LNCAP (cell line): ENCODE results near the gene IFNA14.
A peak's percentile ranks its signal among the peaks of the same experiment; 100 is the strongest.
"Not testable (repeated sequence)": the region's sequence is repeated elsewhere in the genome, so short reads cannot be mapped to it uniquely, and the experiment has no call there.

Experiments
- TF ChIP-seq, protein P1 (sequence below): fragments of 450-650 bp; IDR thresholded peaks from 2 replicates; pipeline ENCODE4 v1.5.1; 2017; ENCODE audit warnings: mild to moderate bottlenecking

The IFNA14 gene

GRCh38 chr9:21235468-21236359, 4.1 kb downstream of the IFNA14 start:
- TF ChIP-seq, protein P1, sequence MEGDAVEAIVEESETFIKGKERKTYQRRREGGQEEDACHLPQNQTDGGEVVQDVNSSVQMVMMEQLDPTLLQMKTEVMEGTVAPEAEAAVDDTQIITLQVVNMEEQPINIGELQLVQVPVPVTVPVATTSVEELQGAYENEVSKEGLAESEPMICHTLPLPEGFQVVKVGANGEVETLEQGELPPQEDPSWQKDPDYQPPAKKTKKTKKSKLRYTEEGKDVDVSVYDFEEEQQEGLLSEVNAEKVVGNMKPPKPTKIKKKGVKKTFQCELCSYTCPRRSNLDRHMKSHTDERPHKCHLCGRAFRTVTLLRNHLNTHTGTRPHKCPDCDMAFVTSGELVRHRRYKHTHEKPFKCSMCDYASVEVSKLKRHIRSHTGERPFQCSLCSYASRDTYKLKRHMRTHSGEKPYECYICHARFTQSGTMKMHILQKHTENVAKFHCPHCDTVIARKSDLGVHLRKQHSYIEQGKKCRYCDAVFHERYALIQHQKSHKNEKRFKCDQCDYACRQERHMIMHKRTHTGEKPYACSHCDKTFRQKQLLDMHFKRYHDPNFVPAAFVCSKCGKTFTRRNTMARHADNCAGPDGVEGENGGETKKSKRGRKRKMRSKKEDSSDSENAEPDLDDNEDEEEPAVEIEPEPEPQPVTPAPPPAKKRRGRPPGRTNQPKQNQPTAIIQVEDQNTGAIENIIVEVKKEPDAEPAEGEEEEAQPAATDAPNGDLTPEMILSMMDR, result peak; percentile 64

DNA sequence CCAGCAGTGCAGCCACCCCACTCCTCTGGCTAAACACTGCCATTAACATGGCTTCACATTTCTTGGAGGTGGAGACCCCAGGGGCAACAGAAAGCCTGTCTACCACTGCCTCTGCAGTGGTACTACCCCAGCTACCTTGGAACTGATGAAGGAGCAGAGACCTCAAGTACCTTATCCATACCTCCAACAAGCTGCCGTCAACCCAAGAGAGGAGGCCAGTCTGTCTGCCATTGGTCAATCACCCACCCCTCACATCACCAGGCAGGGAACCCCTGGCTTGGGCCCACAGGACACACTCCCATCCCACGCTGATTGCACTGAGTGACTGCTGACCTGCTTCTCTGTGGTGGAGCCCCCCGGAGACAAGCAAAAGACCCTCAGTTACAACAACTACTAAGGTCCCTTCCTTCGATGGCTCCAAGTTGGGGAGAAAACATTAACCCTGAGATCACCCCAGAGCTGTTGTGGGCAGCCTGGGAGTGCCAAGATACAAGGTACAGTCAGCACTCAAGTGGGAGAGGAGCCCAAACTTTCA, 5.6 kb downstream of the IFNA14 start:
- TF ChIP-seq, protein P1, result no peak

DNA sequence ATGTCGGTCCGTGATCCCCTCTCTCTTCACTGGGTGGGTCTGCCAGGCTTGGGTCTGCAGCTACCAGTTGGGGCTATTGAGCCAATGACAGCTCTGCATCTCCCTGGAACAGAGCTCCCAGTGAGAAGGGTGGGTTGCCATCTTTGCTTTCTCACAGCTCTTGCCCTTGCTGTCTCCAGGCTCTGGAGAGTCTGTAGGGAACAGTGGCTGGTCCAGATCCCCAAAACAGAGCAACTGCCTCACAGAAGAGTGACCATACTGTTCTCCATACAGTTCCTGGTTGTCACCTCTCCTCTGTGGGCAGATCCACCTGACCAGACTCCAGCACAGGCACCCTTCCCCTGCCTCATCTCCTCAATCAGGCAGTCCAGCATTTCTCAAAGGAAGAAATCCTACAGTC, 6.5 kb downstream of the IFNA14 start:
- TF ChIP-seq, protein P1, result no peak

DNA sequence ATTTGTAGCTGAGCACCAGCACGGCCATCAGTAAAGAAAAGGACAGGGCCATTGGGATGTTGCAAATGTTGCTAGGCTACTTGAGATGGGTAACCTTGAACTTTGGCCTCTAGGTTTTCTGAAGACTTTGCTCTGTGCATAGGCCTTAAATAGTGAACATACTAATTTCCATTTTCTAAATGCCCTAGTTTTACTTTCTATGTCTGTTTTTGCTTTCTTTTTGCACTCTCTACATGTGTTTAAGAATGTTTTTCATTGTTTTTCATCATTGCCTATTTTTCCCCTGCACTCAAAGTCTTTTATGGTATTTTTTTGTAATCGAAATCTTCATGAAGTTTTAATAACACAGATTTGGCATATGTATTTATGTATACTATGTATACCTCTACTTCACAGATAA, 11.7 kb downstream of the IFNA14 start, which contains the start of gene IFNA17:
Gene IFNA17 (minus strand): TSS at position 101 of the 400 bp plus-strand sequence. CDS start 49 bp downstream, at position 52.
- TF ChIP-seq, protein P1, result no peak

DNA sequence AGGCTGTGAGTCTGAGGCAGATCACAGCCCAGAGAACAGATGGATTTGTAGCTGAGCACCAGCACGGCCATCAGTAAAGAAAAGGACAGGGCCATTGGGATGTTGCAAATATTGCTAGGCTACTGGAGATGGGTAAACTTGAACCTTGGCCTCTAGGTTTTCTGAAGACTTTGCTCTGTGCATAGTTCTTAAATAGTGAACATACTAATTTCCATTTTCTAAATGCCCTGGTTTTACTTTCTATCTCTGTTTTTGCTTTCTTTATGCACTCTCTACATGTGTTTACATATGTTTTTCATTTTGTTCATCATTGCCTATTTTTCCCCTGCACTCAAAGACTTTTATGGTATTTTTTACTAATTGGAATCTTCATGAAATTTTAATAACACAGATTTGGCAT, 22.6 kb downstream of the IFNA14 start, which contains the start of gene IFNA16:
Gene IFNA16 (minus strand): TSS at position 101 of the 400 bp plus-strand sequence. CDS start 6 bp downstream, at position 95.
- TF ChIP-seq, protein P1, result not testable (repeated sequence)

DNA sequence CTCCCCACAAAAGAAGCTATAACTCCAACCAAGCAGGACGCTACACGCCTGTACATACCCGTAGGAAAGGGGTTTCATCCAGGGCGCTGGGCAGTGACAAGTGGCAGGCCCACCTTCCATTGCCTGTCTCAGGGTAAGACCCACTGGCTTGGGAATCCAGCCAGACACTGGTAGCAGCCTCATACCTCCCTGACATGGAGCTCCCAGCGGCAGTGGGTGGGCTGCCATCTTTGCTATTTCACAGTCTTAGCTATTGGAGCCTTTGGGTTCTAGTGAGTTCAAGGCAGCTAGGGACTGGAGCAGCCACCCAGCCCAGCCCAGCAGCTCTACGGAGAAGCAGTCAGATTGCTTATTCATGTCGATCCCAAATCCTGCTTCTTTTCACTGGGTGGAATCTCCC, 29.5 kb downstream of the IFNA14 start:
- TF ChIP-seq, protein P1, result no peak

GRCh38 chr9:21207043-21207442, 32.8 kb downstream of the IFNA14 start, which contains the start of gene IFNA10:
TSS of gene IFNA10 (minus strand) at chr9:21207143. CDS start at chr9:21207097, 46 bp downstream.
- TF ChIP-seq, protein P1, result not testable (repeated sequence)
